C4-2B (cell line): Measurements from ENCODE around the gene SYT9.

Experiments
- H3K27ac ChIP-seq: fragments of 450-650 bp; 2 replicates; pipeline ENCODE4 v1.5.1; 2017
- CTCF ChIP-seq: fragments of 450-650 bp; conservative IDR thresholded peaks from 2 replicates; pipeline ENCODE4 v1.5.1; 2017; ENCODE audit warnings: mild to moderate bottlenecking
- ZFX ChIP-seq: fragments of 450-650 bp; IDR thresholded peaks from 2 replicates; pipeline ENCODE4 v1.6.1; 2017

SYT9 gene

GRCh38 chr11:7413961-7414915 is 162.5 kb downstream of the SYT9 start:
- H3K27ac ChIP-seq = no peak overlapping the region
- TF ChIP-seq ZFX = no peak
- no peak; the same call in 1 of the 2 replicates for TF ChIP-seq CTCF

GRCh38 chr11:7414973-7415817 is 163.5 kb downstream of the SYT9 start:
- H3K27ac ChIP-seq = no peak overlapping the region
- TF ChIP-seq ZFX (no peak), CTCF (no peak)

- H3K27ac ChIP-seq = no peak overlapping the region
Observed at GRCh38 chr11:7416080-7416479, 164.4 kb downstream of the SYT9 start.

GRCh38 chr11:7417328-7417727 is 165.6 kb downstream of the SYT9 start:
- H3K27ac ChIP-seq = no peak overlapping the region
- TF ChIP-seq CTCF (no peak), ZFX (no peak)

More at GRCh38 chr11:7416080-7416479, 164.4 kb downstream of the SYT9 start:
- no peak for TF ChIP-seq ZFX
- TF ChIP-seq CTCF = no peak

- no peak overlapping the region for H3K27ac ChIP-seq
- TF ChIP-seq ZFX (no peak), CTCF (no peak)
Observed at GRCh38 chr11:7418061-7418460, 166.4 kb downstream of the SYT9 start.

- no peak overlapping the region for H3K27ac ChIP-seq
- TF ChIP-seq ZFX (no peak), CTCF (no peak)
Observed at GRCh38 chr11:7418906-7419305, 167.2 kb downstream of the SYT9 start.

GRCh38 chr11:7421136-7421535 is 169.4 kb downstream of the SYT9 start:
- H3K27ac ChIP-seq = no peak overlapping the region
- no peak for TF ChIP-seq CTCF
- no peak for TF ChIP-seq ZFX
